Transverse colon (tissue), 4 donors: ENCODE results near the gene PRR23E. TPM values are rescaled to one million over a fixed set of nuclear protein-coding genes. Genes with fewer than 3 reads are reported as not detected.

Experiments
- DNase-seq: peaks from one replicate; pipeline ENCODE4 v3.0.0-alpha.2; 2019
- H3K27ac ChIP-seq, 4 donors: fragments of 200-600 bp; sonication (generic); 2 replicates each; pipeline ENCODE4 v1.5.1; 2016 to 2018; ENCODE audit warnings: inconsistent platforms in 4 of 4
- H3K27me3 ChIP-seq: fragments of 200-600 bp; sonication (generic); 2 replicates; pipeline ENCODE4 v1.5.1; 2017; ENCODE audit warnings: inconsistent platforms
- H3K36me3 ChIP-seq, 4 donors: fragments of 200-600 bp; sonication (generic); 2 replicates each; pipeline ENCODE4 v1.5.1; 2017 to 2019; ENCODE audit warnings: inconsistent platforms in 4 of 4
- H3K4me1 ChIP-seq, 4 donors: fragments of 200-600 bp; sonication (generic); 2 replicates each; pipeline ENCODE4 v1.5.1; 2017 to 2020; ENCODE audit warnings: inconsistent platforms in 4 of 4
- H3K4me3 ChIP-seq, 4 donors: fragments of 200-600 bp; sonication (generic); 1 replicate in 1 of 4; 2 replicates in 3 of 4; pipeline versions ENCODE4 v1.5.1 to v1.6.1; 2017 to 2019; ENCODE audit warnings: inconsistent platforms in 4 of 4
- H3K9me3 ChIP-seq, 2 donors: fragments of 200-600 bp; sonication (generic); 2 replicates each; pipeline ENCODE4 v1.5.1; 2017 to 2019; ENCODE audit warnings: inconsistent platforms in 2 of 2
- CTCF ChIP-seq, 5 experiments: fragments of 200-600 bp in 3 of 5; fragments of 450-650 bp in 2 of 5; sonication (generic) in 3 of 5; IDR thresholded peaks; 1 replicate in 2 of 5; 2 replicates in 3 of 5; pipeline ENCODE4 v1.5.1; 2016 to 2017; ENCODE audit warnings: antibody characterized with exemption in 5 of 5, inconsistent platforms in 3 of 5, mild to moderate bottlenecking in 2 of 5, moderate library complexity in 1 of 5
- EP300 ChIP-seq: sonication (generic); formaldehyde crosslinking; IDR thresholded peaks from one replicate; pipeline ENCODE4 v1.6.1; 2017; ENCODE audit warnings: antibody characterized with exemption, low read depth
- POLR2A ChIP-seq: fragments of 450-650 bp; IDR thresholded peaks from one replicate; pipeline ENCODE4 v1.6.1; 2016; ENCODE audit warnings: antibody characterized with exemption, mild to moderate bottlenecking, moderate library complexity
- POLR2AphosphoS5 ChIP-seq, 3 donors: sonication (generic); formaldehyde crosslinking; IDR thresholded peaks; one replicate each; pipeline ENCODE4 v1.6.1; 2016; ENCODE audit warnings: antibody characterized with exemption in 3 of 3
- WGBS, 2 donors: methylation state at CpG; one replicate each; pipeline ENCODE4 v1.1.5; 2018; ENCODE audit warnings: low coverage in 1 of 2; 5-methylcytosine and 5-hydroxymethylcytosine counted together
- in situ Hi-C, 4 donors: fragments of 200-750 bp; cut with MboI; loops; one replicate each; pipeline versions ENCODE4 v1.15.0 to v1.15.1; 2017; ENCODE audit warnings: low sequenced_read_pairs in 3 of 4, low pct_ligation_motif_present in 1 of 4, low pct_unique_long_range_greater_than_20kb in 1 of 4
- intact Hi-C: fragments of 100-400 bp; cut with DNase I; formaldehyde crosslinking; loops from one replicate; pipeline ENCODE4 v1.15.1; 2023; ENCODE audit warnings: low total_unique reads
- total RNA-seq, 4 donors: library from RNA; depleted of rRNA; stranded (reverse); fragments of >200 nt; gene quantifications; one replicate each; pipeline ENCODE4 v1.1.0, GENCODE V29; 2016

Gene PRR23E
- total RNA-seq, 4 donors from 2014 or later = not detected

GRCh38 chr3:127218454-127218922 is 25.6 kb downstream of the PRR23E start:
- H3K9me3 ChIP-seq = no peaks in the 10 kb centered on the region
- no peak overlapping the region for H3K4me3 ChIP-seq
- intact Hi-C loops = no loop called here
- peaks cover 45% of the 10 kb centered on the region for H3K27me3 ChIP-seq
- no peak overlapping the region for H3K27ac ChIP-seq
- no peak for DNase-seq
- WGBS, 2 donors = 57 to 63% methylated on average over 10 to 13 of the region's 13 CpGs
- no peaks in the 10 kb centered on the region for H3K4me1 ChIP-seq
- no peak for TF ChIP-seq POLR2A
- TF ChIP-seq CTCF (IDR thresholded peaks at IDR 0.05) = no peak
- no peak for TF ChIP-seq EP300
- in situ Hi-C loops = no loop called here
- no peaks in the 10 kb centered on the region for H3K36me3 ChIP-seq

GRCh38 chr3:127220497-127220896 is 27.6 kb downstream of the PRR23E start:
- Histone ChIP-seq H3K4me3 (no peak overlapping the region), H3K9me3 (no peaks in the 10 kb centered on the region), H3K27ac (no peak overlapping the region), H3K27me3 (peaks cover 29% of the 10 kb centered on the region), H3K4me1 (no peaks in the 10 kb centered on the region), H3K36me3 (no peaks in the 10 kb centered on the region)
- WGBS, 2 donors = 37 to 55% methylated on average over 8 to 9 of the region's 9 CpGs
- TF ChIP-seq POLR2AphosphoS5 (IDR thresholded peaks at IDR 0.05) (no peak), CTCF (IDR thresholded peaks at IDR 0.05) (no peak), EP300 (no peak), POLR2A (no peak)
- in situ Hi-C loops (no loop called here), intact Hi-C loops (no loop called here)
- no peak for DNase-seq

GRCh38 chr3:127221037-127221436 is 28.1 kb downstream of the PRR23E start:
- H3K36me3 ChIP-seq = no peaks in the 10 kb centered on the region
- no peaks in the 10 kb centered on the region for H3K9me3 ChIP-seq
- H3K27ac ChIP-seq = no peak overlapping the region
- TF ChIP-seq POLR2A (no peak), CTCF (IDR thresholded peaks at IDR 0.05) (no peak), EP300 (no peak), POLR2AphosphoS5 (IDR thresholded peaks at IDR 0.05) (no peak)
- intact Hi-C loops = no loop called here
- no peaks in the 10 kb centered on the region for H3K4me1 ChIP-seq
- H3K4me3 ChIP-seq = no peak overlapping the region
- no peak for DNase-seq
- in situ Hi-C loops = no loop called here
- 44 to 49% methylated on average over 1 to 4 of the region's 4 CpGs for WGBS, 2 donors
- H3K27me3 ChIP-seq = peaks cover 33% of the 10 kb centered on the region

- Histone ChIP-seq H3K4me3 (no peak overlapping the region), H3K36me3 (no peaks in the 10 kb centered on the region), H3K27ac (no peak overlapping the region), H3K4me1 (no peaks in the 10 kb centered on the region), H3K27me3 (peaks cover 38% of the 10 kb centered on the region), H3K9me3 (no peaks in the 10 kb centered on the region)
- intact Hi-C loops (no loop called here), in situ Hi-C loops (no loop called here)
- TF ChIP-seq POLR2AphosphoS5 (IDR thresholded peaks at IDR 0.05) (no peak), POLR2A (no peak), EP300 (no peak), CTCF (IDR thresholded peaks at IDR 0.05) (no peak)
- DNase-seq = no peak
- 65% methylated on average over 10 of the region's 10 CpGs; no CpG with 5 or more reads in 1 of the 2 donors for WGBS, 2 donors
These were observed 28.6 kb downstream of the PRR23E start for GRCh38 chr3:127221446-127222035.
